ENCODE data around the gene MDFI.
A peak's percentile ranks its signal among the peaks of the same experiment; 100 is the strongest.
"Not testable (repeated sequence)": the region's sequence is repeated elsewhere in the genome, so short reads cannot be mapped to it uniquely, and the experiment has no call there.

MDFI gene

GRCh38 chr6:41602864-41603608, 35.2 kb upstream of the MDFI start:
- peak; percentile 84 for DNase-seq (ENCODE audit: low spot score)

GRCh38 chr6:41604006-41604405, 34.3 kb upstream of the MDFI start:
- no peak for DNase-seq (ENCODE audit: low spot score)

- DNase-seq (ENCODE audit: low spot score) = no peak
Observed at GRCh38 chr6:41605649-41606048, 32.6 kb upstream of the MDFI start.

- no peak for DNase-seq (ENCODE audit: low spot score)
Observed at GRCh38 chr6:41607036-41607435, 31.2 kb upstream of the MDFI start.

- DNase-seq (ENCODE audit: low spot score) = no peak
Observed at GRCh38 chr6:41607736-41608135, 30.5 kb upstream of the MDFI start.

GRCh38 chr6:41608443-41609151, 29.7 kb upstream of the MDFI start:
- no peak for DNase-seq (ENCODE audit: low spot score)

- DNase-seq (ENCODE audit: low spot score) = no peak
Observed at GRCh38 chr6:41614715-41615114, 23.6 kb upstream of the MDFI start.

- no peak for DNase-seq (ENCODE audit: low spot score)
Observed at GRCh38 chr6:41615311-41615710, 23.0 kb upstream of the MDFI start.

GRCh38 chr6:41618598-41618997, 19.7 kb upstream of the MDFI start:
- no peak for DNase-seq (ENCODE audit: low spot score)

GRCh38 chr6:41619193-41619592, 19.1 kb upstream of the MDFI start:
- not testable (repeated sequence) for DNase-seq (ENCODE audit: low spot score)

- DNase-seq (ENCODE audit: low spot score) = no peak
Observed at GRCh38 chr6:41621367-41621766, 16.9 kb upstream of the MDFI start.

- DNase-seq (ENCODE audit: low spot score) = no peak
Observed at GRCh38 chr6:41621802-41622201, 16.5 kb upstream of the MDFI start.

- DNase-seq (ENCODE audit: low spot score) = no peak
Observed at GRCh38 chr6:41622206-41622988, 15.9 kb upstream of the MDFI start.

GRCh38 chr6:41623330-41623729, 14.9 kb upstream of the MDFI start:
- no peak for DNase-seq (ENCODE audit: low spot score)

- no peak for DNase-seq (ENCODE audit: low spot score)
Observed at GRCh38 chr6:41624621-41625380, 13.5 kb upstream of the MDFI start.

GRCh38 chr6:41625442-41625841, 12.8 kb upstream of the MDFI start:
- DNase-seq (ENCODE audit: low spot score) = no peak

- DNase-seq (ENCODE audit: low spot score) = no peak
Observed at GRCh38 chr6:41626022-41626421, 12.2 kb upstream of the MDFI start.

- DNase-seq (ENCODE audit: low spot score) = no peak
Observed at GRCh38 chr6:41626917-41627316, 11.4 kb upstream of the MDFI start.

- DNase-seq (ENCODE audit: low spot score) = no peak
Observed at GRCh38 chr6:41629128-41629527, 9.1 kb upstream of the MDFI start.

- DNase-seq (ENCODE audit: low spot score) = no peak
Observed at GRCh38 chr6:41630069-41630468, 8.2 kb upstream of the MDFI start.

- no peak for DNase-seq (ENCODE audit: low spot score)
Observed at GRCh38 chr6:41630946-41631345, 7.3 kb upstream of the MDFI start.

- DNase-seq (ENCODE audit: low spot score) = no peak
Observed at GRCh38 chr6:41633056-41633634, 5.1 kb upstream of the MDFI start.

All from RKO (cell line).